Neural progenitor cell (in vitro differentiated cells): ENCODE measurements around the gene PLA2G4E. TPM values are rescaled to one million over a fixed set of nuclear protein-coding genes. Genes with fewer than 3 reads are reported as not detected.
A peak's percentile ranks its signal among the peaks of the same experiment; 100 is the strongest.

Source experiments
- DNase-seq: peaks from one replicate; pipeline ENCODE4 v3.0.0-alpha.2; 2016; ENCODE audit warnings: low spot score
- H2AFZ ChIP-seq: fragments of 200-600 bp; sonication (generic); replicated peaks from 2 replicates; pipeline ENCODE4 v1.6.1; 2016; ENCODE audit warnings: antibody characterized with exemption
- H3F3A ChIP-seq: fragments of 200-600 bp; sonication (generic); 2 replicates; pipeline ENCODE4 v1.6.1; 2016; ENCODE audit warnings: antibody characterized with exemption, low read depth
- H3K27ac ChIP-seq: fragments of 200-600 bp; sonication (generic); 2 replicates; pipeline ENCODE4 v1.5.1; 2016; ENCODE audit warnings: mild to moderate bottlenecking
- H3K27me3 ChIP-seq: fragments of 200-600 bp; sonication (generic); 2 replicates; pipeline ENCODE4 v1.6.1; 2016; ENCODE audit warnings: mild to moderate bottlenecking, moderate library complexity
- H3K36me3 ChIP-seq: fragments of 200-600 bp; sonication (generic); 2 replicates; pipeline ENCODE4 v1.5.1; 2016
- H3K4me1 ChIP-seq: fragments of 200-600 bp; sonication (generic); 2 replicates; pipeline ENCODE4 v1.6.1; 2016; ENCODE audit warnings: mixed run types
- H3K4me2 ChIP-seq: fragments of 200-600 bp; sonication (generic); 2 replicates; pipeline ENCODE4 v1.6.1; 2016
- H3K4me3 ChIP-seq: fragments of 200-600 bp; sonication (generic); 2 replicates; pipeline ENCODE4 v1.5.1; 2016
- H3K79me2 ChIP-seq: fragments of 200-600 bp; sonication (generic); 2 replicates; pipeline ENCODE4 v1.6.1; 2016; ENCODE audit warnings: low read depth
- H3K9ac ChIP-seq: fragments of 200-600 bp; sonication (generic); 2 replicates; pipeline ENCODE4 v1.6.1; 2016
- H3K9me3 ChIP-seq: fragments of 200-600 bp; sonication (generic); 2 replicates; pipeline ENCODE4 v1.5.1; 2016; ENCODE audit warnings: low read depth
- H4K20me1 ChIP-seq: fragments of 200-600 bp; sonication (generic); 2 replicates; pipeline ENCODE4 v1.6.1; 2016; ENCODE audit warnings: low read depth
- H3K27ac Mint-ChIP-seq: 3 replicates; pipeline ENCODE4 v1.8.0; 2021; ENCODE audit warnings: mixed read lengths
- H3K27me3 Mint-ChIP-seq: 2 replicates; pipeline ENCODE4 v1.8.0; 2022; ENCODE audit warnings: low read depth, mild to moderate bottlenecking, inconsistent platforms, moderate library complexity, mixed read lengths; ENCODE audit not compliant: insufficient read depth
- H3K36me3 Mint-ChIP-seq: 3 replicates; pipeline ENCODE4 v1.8.0; 2021; ENCODE audit warnings: mixed read lengths
- H3K4me1 Mint-ChIP-seq: 3 replicates; pipeline ENCODE4 v1.8.0; 2021; ENCODE audit warnings: mixed read lengths
- H3K4me3 Mint-ChIP-seq: 3 replicates; pipeline ENCODE4 v1.8.0; 2021; ENCODE audit warnings: mild to moderate bottlenecking, moderate library complexity, mixed read lengths
- H3K9me3 Mint-ChIP-seq: 3 replicates; pipeline ENCODE4 v1.8.0; 2020; ENCODE audit warnings: mixed read lengths
- CTCF ChIP-seq: fragments of 200-600 bp; sonication (generic); IDR thresholded peaks from 2 replicates; pipeline ENCODE4 v1.5.1; 2017; ENCODE audit warnings: antibody characterized with exemption, mild to moderate bottlenecking
- EZH2 ChIP-seq: fragments of 200-600 bp; sonication (generic); IDR thresholded peaks from 2 replicates; pipeline ENCODE4 v1.6.1; 2017; ENCODE audit warnings: antibody characterized with exemption, mild to moderate bottlenecking, moderate library complexity
- EZH2phosphoT487 ChIP-seq: fragments of 200-600 bp; sonication (generic); IDR thresholded peaks from 2 replicates; pipeline ENCODE4 v1.6.1; 2017; ENCODE audit warnings: antibody characterized with exemption
- total RNA-seq: library from RNA; depleted of rRNA; stranded (reverse); fragments of >200 nt; gene quantifications from 2 replicates; pipeline ENCODE4 v1.2.3, GENCODE V29; 2015; ENCODE audit warnings: low replicate concordance

PLA2G4E gene
- total RNA-seq, 1 donor from 2014 or later: not detected

GRCh38 chr15:42060477-42060763, 39.6 kb upstream of the PLA2G4E start:
- Histone ChIP-seq H3K36me3 (no peaks in the 10 kb centered on the region), H3F3A (no peaks in the 10 kb centered on the region), H3K27me3 (peaks cover 24% of the 10 kb centered on the region), H3K4me1 (no peaks in the 10 kb centered on the region), H3K4me2 (no peak overlapping the region), H3K4me3 (no peak overlapping the region), H2AFZ (no peak overlapping the region), H4K20me1 (no peaks in the 10 kb centered on the region), H3K9ac (no peak overlapping the region), H3K27ac (no peak overlapping the region), H3K79me2 (no peaks in the 10 kb centered on the region), H3K9me3 (no peaks in the 10 kb centered on the region)
- Mint-ChIP-seq H3K4me1 (peaks cover 7% of the 10 kb centered on the region), H3K36me3 (no peaks in the 10 kb centered on the region), H3K27me3 (peaks cover 14% of the 10 kb centered on the region), H3K27ac (no peak overlapping the region), H3K9me3 (no peaks in the 10 kb centered on the region), H3K4me3 (no peak overlapping the region)
- no peak for DNase-seq
- TF ChIP-seq EZH2phosphoT487 (no peak), CTCF (no peak), EZH2 (no peak)

- peak; percentile 74 for DNase-seq
- Histone ChIP-seq H3F3A (no peaks in the 10 kb centered on the region), H2AFZ (no peak overlapping the region), H3K9ac (no peak overlapping the region), H3K9me3 (no peaks in the 10 kb centered on the region), H3K27ac (no peak overlapping the region), H3K79me2 (no peaks in the 10 kb centered on the region), H3K27me3 (peaks cover 24% of the 10 kb centered on the region), H3K36me3 (no peaks in the 10 kb centered on the region), H3K4me2 (no peak overlapping the region), H3K4me3 (no peak overlapping the region), H4K20me1 (no peaks in the 10 kb centered on the region), H3K4me1 (no peaks in the 10 kb centered on the region)
- peaks cover 14% of the 10 kb centered on the region for H3K27me3 Mint-ChIP-seq
- peak; percentile 96 for TF ChIP-seq CTCF
- TF ChIP-seq EZH2: no peak
- H3K9me3 Mint-ChIP-seq: no peaks in the 10 kb centered on the region
- H3K27ac Mint-ChIP-seq: no peak overlapping the region
- peaks cover 2% of the 10 kb centered on the region for H3K4me1 Mint-ChIP-seq
- no peaks in the 10 kb centered on the region for H3K36me3 Mint-ChIP-seq
- H3K4me3 Mint-ChIP-seq: no peak overlapping the region
Measured at GRCh38 chr15:42059661-42060476, 39.0 kb upstream of the PLA2G4E start.

GRCh38 chr15:42058791-42059190, 37.9 kb upstream of the PLA2G4E start:
- H3K4me1 ChIP-seq: no peaks in the 10 kb centered on the region
- no peak for DNase-seq

More at GRCh38 chr15:42058791-42059190, 37.9 kb upstream of the PLA2G4E start:
- TF ChIP-seq CTCF: no peak
- TF ChIP-seq EZH2: no peak
- TF ChIP-seq EZH2phosphoT487: no peak
- Histone ChIP-seq H4K20me1 (no peaks in the 10 kb centered on the region), H3K4me2 (no peak overlapping the region), H3K27me3 (peaks cover 24% of the 10 kb centered on the region), H3K9me3 (no peaks in the 10 kb centered on the region), H2AFZ (no peak overlapping the region), H3K36me3 (no peaks in the 10 kb centered on the region), H3K9ac (no peak overlapping the region), H3K27ac (no peak overlapping the region), H3K79me2 (no peaks in the 10 kb centered on the region), H3F3A (no peaks in the 10 kb centered on the region), H3K4me3 (no peak overlapping the region)
- Mint-ChIP-seq H3K36me3 (no peaks in the 10 kb centered on the region), H3K4me3 (no peak overlapping the region), H3K9me3 (no peaks in the 10 kb centered on the region), H3K4me1 (peaks cover 2% of the 10 kb centered on the region), H3K27ac (no peak overlapping the region), H3K27me3 (peaks cover 14% of the 10 kb centered on the region)
